Measurements from ENCODE around the gene FLAD1.
"Not testable (repeated sequence)": the region's sequence is repeated elsewhere in the genome, so short reads cannot be mapped to it uniquely, and the experiment has no call there.

Gene FLAD1

GRCh38 chr1:154978360-154978759 lies 4.8 kb upstream of the FLAD1 start:
- DNase-seq (ENCODE audit: low spot score in 2 of 2), result no peak
- Histone ChIP-seq H3K4me1 (peaks cover 19% of the 10 kb centered on the region), H3K27me3 (ENCODE audit: low read depth) (no peaks in the 10 kb centered on the region), H3K9me3 (no peaks in the 10 kb centered on the region), H3K36me3 (replicated peaks) (peaks cover 36% of the 10 kb centered on the region), H3K4me3 (no peak overlapping the region)
- in situ Hi-C loops (cut with MboI; ENCODE audit: low sequenced_read_pairs), result no loop called here

GRCh38 chr1:154982341-154982740 lies 803 bp upstream of the FLAD1 start:
- peaks cover 13% of the 10 kb centered on the region for H3K4me1 ChIP-seq
- peak overlapping the region; percentile 55 for H3K4me3 ChIP-seq
- peak; percentile 77 to 92 for DNase-seq (ENCODE audit: low spot score in 2 of 2)
- no peaks in the 10 kb centered on the region for H3K9me3 ChIP-seq
- in situ Hi-C loops (cut with MboI; ENCODE audit: low sequenced_read_pairs), result no loop called here
- peaks cover 47% of the 10 kb centered on the region for H3K36me3 ChIP-seq (replicated peaks)
- no peaks in the 10 kb centered on the region for H3K27me3 ChIP-seq (ENCODE audit: low read depth)

DNA sequence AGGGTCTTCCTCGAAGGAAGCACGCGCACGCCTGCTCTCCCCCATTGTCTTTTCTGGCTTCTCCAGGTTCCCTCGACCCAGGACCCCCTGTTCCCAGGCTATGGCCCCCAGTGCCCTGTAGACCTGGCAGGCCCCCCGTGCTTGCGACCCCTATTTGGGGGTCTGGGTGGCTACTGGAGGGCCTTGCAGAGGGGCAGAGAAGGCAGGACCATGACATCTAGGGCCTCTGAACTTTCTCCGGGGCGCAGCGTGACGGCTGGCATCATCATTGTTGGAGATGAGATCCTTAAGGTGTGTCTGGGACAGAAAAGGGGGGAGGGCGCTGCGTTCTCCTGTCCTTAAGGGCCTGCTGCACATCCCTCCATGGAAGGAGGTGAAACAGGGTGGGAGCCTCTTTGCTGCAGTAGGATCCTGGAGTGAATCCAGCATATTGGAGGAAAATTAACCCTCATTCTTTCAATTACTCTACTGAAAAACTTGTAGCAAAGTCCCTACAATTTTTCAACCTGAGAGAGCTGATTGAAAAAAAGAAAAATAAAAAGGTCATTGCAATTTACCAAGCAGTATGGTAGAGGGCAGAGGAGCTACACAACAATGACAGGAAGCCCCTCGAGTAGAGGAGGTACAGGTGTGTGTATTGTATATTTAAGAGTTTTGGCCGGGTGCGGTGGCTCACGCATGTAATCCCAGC lies 777 bp downstream of the FLAD1 start:
- in situ Hi-C loops (cut with MboI; ENCODE audit: low sequenced_read_pairs), result no loop called here
- Histone ChIP-seq H3K27me3 (ENCODE audit: low read depth) (no peaks in the 10 kb centered on the region), H3K36me3 (replicated peaks) (peaks cover 50% of the 10 kb centered on the region), H3K9me3 (no peaks in the 10 kb centered on the region), H3K4me1 (peaks cover 13% of the 10 kb centered on the region), H3K4me3 (peak overlapping the region; percentile 55)
- peak in 1 of 2 experiments; percentile 55 for DNase-seq (ENCODE audit: low spot score in 2 of 2)

DNA sequence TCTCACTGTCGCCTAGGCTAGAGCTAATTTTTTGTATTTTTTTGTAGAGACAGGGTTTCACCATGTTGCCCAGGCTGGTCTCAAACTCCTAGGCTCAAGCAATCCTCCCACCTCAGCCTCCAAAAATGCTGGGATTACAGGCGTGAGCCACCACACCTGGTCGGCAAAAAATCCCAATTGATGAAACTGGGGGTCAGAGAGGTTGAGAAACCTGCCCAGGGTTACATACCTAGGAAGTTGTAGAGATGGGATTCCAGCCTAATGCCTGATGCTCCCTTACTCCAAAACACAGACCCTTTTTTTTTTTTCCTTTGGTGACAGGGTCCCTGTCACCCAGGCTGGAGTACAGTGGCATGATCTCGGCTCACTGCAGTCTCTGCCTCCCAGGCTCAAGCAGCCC lies 3.6 kb downstream of the FLAD1 start:
- in situ Hi-C loops (cut with MboI; ENCODE audit: low sequenced_read_pairs); H3K9me3 ChIP-seq; DNase-seq (ENCODE audit: low spot score in 2 of 2); H3K27me3 ChIP-seq (ENCODE audit: low read depth); H3K4me3 ChIP-seq: not testable (repeated sequence)
- peaks cover 13% of the 10 kb centered on the region for H3K4me1 ChIP-seq
- peaks cover 47% of the 10 kb centered on the region for H3K36me3 ChIP-seq (replicated peaks)

- Histone ChIP-seq H3K4me3 (no peak overlapping the region), H3K36me3 (replicated peaks) (peaks cover 48% of the 10 kb centered on the region), H3K27me3 (ENCODE audit: low read depth) (no peaks in the 10 kb centered on the region), H3K4me1 (peaks cover 8% of the 10 kb centered on the region), H3K9me3 (no peaks in the 10 kb centered on the region)
- DNase-seq (ENCODE audit: low spot score in 2 of 2), result no peak
- in situ Hi-C loops (cut with MboI; ENCODE audit: low sequenced_read_pairs), result no loop called here
Observed at GRCh38 chr1:154987326-154987725, 4.2 kb downstream of the FLAD1 start.

DNA sequence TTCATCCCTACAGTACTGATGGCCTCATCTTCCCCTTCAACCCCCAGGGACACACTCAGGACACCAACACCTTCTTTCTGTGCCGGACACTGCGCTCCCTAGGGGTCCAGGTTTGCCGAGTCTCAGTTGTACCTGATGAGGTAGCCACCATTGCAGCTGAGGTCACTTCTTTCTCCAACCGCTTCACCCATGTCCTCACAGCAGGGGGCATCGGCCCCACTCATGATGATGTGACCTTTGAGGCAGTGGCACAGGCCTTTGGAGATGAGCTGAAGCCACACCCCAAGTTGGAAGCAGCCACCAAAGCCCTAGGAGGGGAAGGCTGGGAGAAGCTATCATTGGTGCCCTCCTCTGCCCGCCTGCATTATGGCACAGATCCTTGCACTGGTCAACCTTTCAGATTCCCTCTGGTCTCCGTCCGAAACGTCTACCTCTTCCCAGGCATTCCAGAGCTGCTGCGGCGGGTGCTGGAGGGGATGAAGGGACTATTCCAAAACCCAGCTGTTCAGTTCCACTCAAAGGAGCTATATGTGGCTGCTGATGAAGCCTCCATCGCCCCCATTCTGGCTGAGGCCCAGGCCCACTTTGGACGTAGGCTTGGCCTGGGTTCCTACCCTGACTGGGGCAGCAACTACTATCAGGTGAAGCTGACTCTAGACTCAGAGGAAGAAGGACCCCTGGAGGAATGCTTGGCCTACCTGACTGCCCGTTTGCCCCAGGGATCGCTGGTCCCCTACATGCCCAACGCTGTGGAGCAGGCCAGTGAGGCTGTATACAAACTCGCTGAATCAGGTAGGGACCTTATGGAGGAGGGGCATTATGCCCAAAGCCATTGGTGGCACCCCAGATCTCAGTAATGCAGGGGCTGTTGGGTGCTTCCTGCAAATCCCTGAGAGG lies 5.2 kb downstream of the FLAD1 start:
- no peaks in the 10 kb centered on the region for H3K27me3 ChIP-seq (ENCODE audit: low read depth)
- H3K4me3 ChIP-seq, result no peak overlapping the region
- H3K4me1 ChIP-seq, result peaks cover 4% of the 10 kb centered on the region; the same call in 1 of the 2 replicates
- DNase-seq (ENCODE audit: low spot score in 2 of 2), result no peak
- in situ Hi-C loops (cut with MboI; ENCODE audit: low sequenced_read_pairs), result no loop called here
- peaks cover 54% of the 10 kb centered on the region for H3K36me3 ChIP-seq (replicated peaks)
- no peaks in the 10 kb centered on the region for H3K9me3 ChIP-seq

GRCh38 chr1:154989195-154989860 lies 6.2 kb downstream of the FLAD1 start:
- H3K27me3 ChIP-seq (ENCODE audit: low read depth), result no peaks in the 10 kb centered on the region
- H3K4me1 ChIP-seq, result peaks cover under 1% of the 10 kb centered on the region; the same call in 1 of the 2 replicates
- DNase-seq (ENCODE audit: low spot score in 2 of 2), result no peak
- H3K36me3 ChIP-seq (replicated peaks), result peaks cover 54% of the 10 kb centered on the region
- no peaks in the 10 kb centered on the region for H3K9me3 ChIP-seq
- H3K4me3 ChIP-seq, result no peak overlapping the region
- in situ Hi-C loops (cut with MboI; ENCODE audit: low sequenced_read_pairs), result no loop called here

DNA sequence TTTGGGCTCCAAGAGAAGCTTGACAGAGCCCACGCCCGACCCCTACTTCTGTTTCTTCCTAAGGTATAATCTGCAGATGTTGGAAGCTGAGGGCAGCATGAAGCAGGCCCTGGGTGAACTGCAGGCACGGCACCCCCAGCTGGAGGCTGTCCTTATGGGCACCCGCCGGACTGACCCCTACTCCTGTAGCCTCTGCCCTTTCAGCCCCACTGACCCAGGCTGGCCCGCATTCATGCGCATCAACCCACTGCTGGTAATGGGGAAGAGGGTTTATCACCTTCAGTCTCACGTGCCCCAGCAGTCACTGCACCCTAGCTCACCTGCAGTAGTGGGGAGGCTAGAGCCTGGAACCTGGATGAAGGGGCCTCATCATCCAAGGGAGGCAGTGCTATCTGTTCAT lies 7.1 kb downstream of the FLAD1 start:
- in situ Hi-C loops (cut with MboI; ENCODE audit: low sequenced_read_pairs), result no loop called here
- Histone ChIP-seq H3K4me1 (no peaks in the 10 kb centered on the region), H3K4me3 (no peak overlapping the region), H3K27me3 (ENCODE audit: low read depth) (no peaks in the 10 kb centered on the region), H3K9me3 (no peaks in the 10 kb centered on the region), H3K36me3 (replicated peaks) (peaks cover 54% of the 10 kb centered on the region)
- no peak for DNase-seq (ENCODE audit: low spot score in 2 of 2)

- H3K4me3 ChIP-seq, result no peak overlapping the region
- no peaks in the 10 kb centered on the region for H3K27me3 ChIP-seq (ENCODE audit: low read depth)
- in situ Hi-C loops (cut with MboI; ENCODE audit: low sequenced_read_pairs), result no loop called here
- H3K36me3 ChIP-seq (replicated peaks), result peaks cover 37% of the 10 kb centered on the region
- H3K4me1 ChIP-seq, result peaks cover 2% of the 10 kb centered on the region; the same call in 1 of the 2 replicates
- DNase-seq (ENCODE audit: low spot score in 2 of 2), result no peak
- no peaks in the 10 kb centered on the region for H3K9me3 ChIP-seq
Observed at GRCh38 chr1:154992721-154993571, 9.8 kb downstream of the FLAD1 start.

GRCh38 chr1:154993572-154994268 lies 10.6 kb downstream of the FLAD1 start, which contains the start of gene LENEP:
LENEP (plus strand) TSS chr1:154993586; CDS start chr1:154993608, 22 bp downstream.
- in situ Hi-C loops (cut with MboI; ENCODE audit: low sequenced_read_pairs), result no loop called here
- H3K36me3 ChIP-seq (replicated peaks), result peaks cover 29% of the 10 kb centered on the region
- DNase-seq (ENCODE audit: low spot score in 2 of 2), result no peak
- H3K27me3 ChIP-seq (ENCODE audit: low read depth), result no peaks in the 10 kb centered on the region
- H3K4me3 ChIP-seq, result no peak within 1 kb of the TSS
- peaks cover 3% of the 10 kb centered on the region for H3K4me1 ChIP-seq
- no peaks in the 10 kb centered on the region for H3K9me3 ChIP-seq

- in situ Hi-C loops (cut with MboI; ENCODE audit: low sequenced_read_pairs), result no loop called here
- H3K4me1 ChIP-seq, result peaks cover 8% of the 10 kb centered on the region
- H3K36me3 ChIP-seq (replicated peaks), result peaks cover 24% of the 10 kb centered on the region
- H3K9me3 ChIP-seq, result no peaks in the 10 kb centered on the region
- DNase-seq (ENCODE audit: low spot score in 2 of 2), result no peak
- H3K4me3 ChIP-seq, result no peak overlapping the region
- H3K27me3 ChIP-seq (ENCODE audit: low read depth), result no peaks in the 10 kb centered on the region
Observed at GRCh38 chr1:154994269-154994587, 11.1 kb downstream of the FLAD1 start.

DNA sequence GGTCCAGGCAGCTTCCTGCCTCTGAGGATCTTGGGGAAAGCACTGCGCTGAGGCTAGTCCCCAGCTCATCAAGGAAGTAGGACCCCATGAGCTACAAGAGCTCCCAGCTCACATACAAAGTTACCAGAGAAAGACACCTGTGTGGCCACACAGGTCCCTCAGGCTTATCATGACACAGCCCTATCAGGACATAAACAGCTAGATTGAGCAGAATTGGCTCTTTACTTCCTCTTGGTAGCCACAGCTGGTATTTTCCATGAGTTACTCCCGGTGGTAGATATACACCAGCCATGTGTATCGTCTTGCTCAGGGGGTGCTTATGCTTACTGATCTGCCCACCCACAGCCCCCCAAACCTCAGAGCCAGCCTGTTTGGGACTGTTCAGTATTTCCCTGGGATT lies 11.4 kb downstream of the FLAD1 start:
- in situ Hi-C loops (cut with MboI; ENCODE audit: low sequenced_read_pairs), result no loop called here
- Histone ChIP-seq H3K4me3 (no peak overlapping the region), H3K4me1 (peaks cover 9% of the 10 kb centered on the region), H3K9me3 (no peaks in the 10 kb centered on the region), H3K36me3 (replicated peaks) (peaks cover 20% of the 10 kb centered on the region), H3K27me3 (ENCODE audit: low read depth) (no peaks in the 10 kb centered on the region)
- no peak for DNase-seq (ENCODE audit: low spot score in 2 of 2)

Measured in HAP-1 (cell line).